ENCODE data around the gene DDAH1.

DNA sequence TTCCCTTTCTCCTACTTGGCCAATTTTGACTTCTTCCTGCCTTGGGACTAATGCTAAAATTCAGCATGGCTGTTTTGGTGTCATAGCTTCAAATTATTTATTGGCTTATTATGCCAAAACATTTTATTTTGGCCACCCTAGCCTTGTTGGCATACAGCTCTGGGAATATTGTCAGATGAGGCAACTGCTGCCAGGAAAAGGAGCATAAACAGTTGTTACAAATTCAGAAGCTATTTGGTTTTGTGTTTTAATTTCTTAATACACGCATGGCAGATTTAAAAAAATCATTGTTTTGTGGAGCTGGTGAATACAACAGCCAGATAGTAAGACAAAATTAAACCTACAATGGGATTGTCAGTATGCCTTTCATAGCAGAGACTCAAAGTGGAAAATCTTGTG lies 121.7 kb downstream of the DDAH1 start:
- TF ChIP-seq POLR2A (IDR thresholded peaks at IDR 0.05; ENCODE audit: low read length) (no peak), GATA1 (IDR thresholded peaks at IDR 0.05; ENCODE audit: low read depth, low read length) (no peak)
